Liver (tissue), 9 donors: ENCODE data around the gene UQCRFS1. TPM values are rescaled to one million over a fixed set of nuclear protein-coding genes. Genes with fewer than 3 reads are reported as not detected.
"Not testable (repeated sequence)": the region's sequence is repeated elsewhere in the genome, so short reads cannot be mapped to it uniquely, and the experiment has no call there.

Source experiments
- DNase-seq: peaks from one replicate; pipeline ENCODE4 v3.0.0-alpha.2; 2017; ENCODE audit warnings: low spot score
- H3K27ac ChIP-seq, 2 donors: one replicate each; pipeline ENCODE4 v1.7.0; 2013; ENCODE audit warnings: inconsistent platforms in 2 of 2, low read length in 2 of 2, control low read depth in 1 of 2, low read depth in 1 of 2, mild to moderate bottlenecking in 1 of 2
- H3K27me3 ChIP-seq, 4 donors: one replicate each; pipeline versions ENCODE4 v1.6.1 to v1.7.0; 2013; ENCODE audit warnings: low read length in 3 of 4, inconsistent platforms in 1 of 4, mild to moderate bottlenecking in 1 of 4, moderate library complexity in 1 of 4; ENCODE audit not compliant: control insufficient read depth in 4 of 4, insufficient read depth in 4 of 4
- H3K36me3 ChIP-seq, 4 donors: one replicate each; pipeline versions ENCODE4 v1.6.1 to v1.7.0; 2013; ENCODE audit warnings: low read length in 3 of 4, mild to moderate bottlenecking in 3 of 4, low read depth in 1 of 4, moderate library complexity in 1 of 4; ENCODE audit not compliant: control insufficient read depth in 4 of 4, insufficient read depth in 3 of 4
- H3K4me1 ChIP-seq, 4 donors: one replicate each; pipeline versions ENCODE4 v1.6.1 to v1.7.0; 2013; ENCODE audit warnings: low read length in 3 of 4, mild to moderate bottlenecking in 3 of 4, moderate library complexity in 1 of 4; ENCODE audit not compliant: control insufficient read depth in 4 of 4, insufficient read depth in 4 of 4
- H3K4me3 ChIP-seq, 3 donors: one replicate each; pipeline versions ENCODE4 v1.6.1 to v1.7.0; 2013; ENCODE audit warnings: low read length in 3 of 3, control low read depth in 1 of 3, low read depth in 1 of 3, mild to moderate bottlenecking in 1 of 3
- H3K9ac ChIP-seq, 2 donors: one replicate each; pipeline ENCODE4 v1.7.0; 2013; ENCODE audit warnings: low read length in 2 of 2, mild to moderate bottlenecking in 2 of 2, moderate library complexity in 2 of 2, control low read depth in 1 of 2, low read depth in 1 of 2
- H3K9me3 ChIP-seq, 4 donors: one replicate each; pipeline versions ENCODE4 v1.6.1 to v1.7.0; 2013; ENCODE audit warnings: low read length in 3 of 4; ENCODE audit not compliant: control insufficient read depth in 4 of 4
- ATF3 ChIP-seq: IDR thresholded peaks from 2 replicates; pipeline ENCODE4 v1.6.1; 2016; ENCODE audit warnings: antibody characterized with exemption
- EGR1 ChIP-seq, 2 donors: IDR thresholded peaks; 2 replicates each; pipeline ENCODE4 v1.6.1; 2016 to 2018; ENCODE audit warnings: antibody characterized with exemption in 2 of 2, low read depth in 2 of 2
- FOXA1 ChIP-seq: IDR thresholded peaks from 2 replicates; pipeline ENCODE4 v1.6.1; 2016; ENCODE audit warnings: antibody characterized with exemption
- FOXA2 ChIP-seq: IDR thresholded peaks from 2 replicates; pipeline ENCODE4 v1.6.1; 2016; ENCODE audit warnings: antibody characterized with exemption
- GABPA ChIP-seq, 2 donors: IDR thresholded peaks in 1 of 2; conservative IDR thresholded peaks in 1 of 2; 2 replicates each; pipeline ENCODE4 v1.6.1; 2016; ENCODE audit warnings: antibody characterized with exemption in 2 of 2, mild to moderate bottlenecking in 1 of 2, moderate library complexity in 1 of 2
- HNF4A ChIP-seq, 2 donors: conservative IDR thresholded peaks; 2 replicates each; pipeline ENCODE4 v1.6.1; 2016; ENCODE audit warnings: antibody characterized with exemption in 2 of 2, mild to moderate bottlenecking in 2 of 2
- HNF4G ChIP-seq: IDR thresholded peaks from 2 replicates; pipeline ENCODE4 v1.6.1; 2016; ENCODE audit warnings: antibody characterized with exemption
- JUND ChIP-seq, 2 donors: IDR thresholded peaks; 2 replicates each; pipeline ENCODE4 v1.6.1; 2016; ENCODE audit warnings: antibody characterized with exemption in 2 of 2
- MAX ChIP-seq: IDR thresholded peaks from 2 replicates; pipeline ENCODE4 v1.6.1; 2016; ENCODE audit warnings: antibody characterized with exemption
- NR2F2 ChIP-seq: IDR thresholded peaks from 2 replicates; pipeline ENCODE4 v1.6.1; 2016; ENCODE audit warnings: antibody characterized with exemption
- RAD21 ChIP-seq, 2 donors: IDR thresholded peaks; 2 replicates each; pipeline ENCODE4 v1.6.1; 2016; ENCODE audit warnings: antibody characterized with exemption in 2 of 2, mild to moderate bottlenecking in 2 of 2
- RXRA ChIP-seq, 2 donors: IDR thresholded peaks; 2 replicates each; pipeline ENCODE4 v1.6.1; 2017 to 2018; ENCODE audit warnings: antibody characterized with exemption in 2 of 2, mild to moderate bottlenecking in 1 of 2
- SP1 ChIP-seq: IDR thresholded peaks from 2 replicates; pipeline ENCODE4 v1.6.1; 2018; ENCODE audit warnings: antibody characterized with exemption, mild to moderate bottlenecking
- TAF1 ChIP-seq: conservative IDR thresholded peaks from 2 replicates; pipeline ENCODE4 v1.6.1; 2016; ENCODE audit warnings: antibody characterized with exemption, mild to moderate bottlenecking
- YY1 ChIP-seq: IDR thresholded peaks from 2 replicates; pipeline ENCODE4 v1.6.1; 2016; ENCODE audit warnings: antibody characterized with exemption, mild to moderate bottlenecking
- WGBS: extraction: QIAGEN DNeasy Blood & Tissue Kit; methylation state at CpG from one replicate; pipeline ENCODE4 v1.1.7; 2013; 5-methylcytosine and 5-hydroxymethylcytosine counted together
- polyA plus RNA-seq, 2 donors: library from polyadenylated mRNA; stranded (reverse) in 1 of 2; unstranded in 1 of 2; fragments of 200-250 nt in 1 of 2; fragments of >200 nt in 1 of 2; fragmentation: Nextera tagmentation in 1 of 2; extraction: Ambion mirVana in 1 of 2; gene quantifications; one replicate each; pipeline versions ENCODE4 v1.2.1 to v1.2.3, GENCODE V29; 2013 to 2015
- total RNA-seq, 2 donors: library from RNA; depleted of rRNA; stranded (reverse); fragments of >200 nt; gene quantifications; one replicate each; pipeline ENCODE4 v1.2.3, GENCODE V29; 2014
- TF ChIP-seq, protein P1 (sequence below): IDR thresholded peaks from 2 replicates; pipeline ENCODE4 v1.6.1; 2016; ENCODE audit warnings: antibody characterized with exemption, mild to moderate bottlenecking
- TF ChIP-seq, protein P2 (sequence below): IDR thresholded peaks from 2 replicates; pipeline ENCODE4 v1.6.1; 2016; ENCODE audit warnings: antibody characterized with exemption
- TF ChIP-seq, protein P3 (sequence below): fragments of 150-350 bp; IDR thresholded peaks from 2 replicates; pipeline ENCODE4 v1.5.1; 2017; ENCODE audit warnings: improper control_type of control experiment, low read depth, low read length; ENCODE audit not compliant: missing input control
- donor health status: healthy.
- donor health status: healthy.
- donor health status: healthy.
- donor health status: healthy.
- donor health status: healthy.

The UQCRFS1 gene
- total and polyA plus RNA-seq, 4 donors = 19.1 to 71.2 (median 32.7) TPM

DNA sequence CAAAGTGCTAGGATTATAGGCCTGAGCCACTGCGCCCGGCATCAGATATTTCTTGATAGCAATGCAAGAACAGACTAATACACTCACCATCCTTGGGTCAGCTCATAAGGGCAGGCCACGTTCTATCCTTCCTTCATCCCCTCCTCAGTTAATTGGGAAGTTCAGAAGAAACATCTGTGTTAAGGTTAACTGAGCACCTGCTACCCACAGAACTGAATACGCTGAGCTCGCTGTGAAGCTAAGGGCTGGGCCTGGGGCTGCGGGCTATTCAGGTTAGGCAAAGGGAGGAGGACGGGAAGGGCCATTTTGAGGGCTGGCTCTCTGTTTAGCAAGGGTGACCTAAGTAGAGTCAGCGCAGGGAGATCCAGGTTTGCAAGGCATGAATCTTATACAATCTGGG lies 43.0 kb upstream of the UQCRFS1 start:
- H3K9me3 ChIP-seq = no peaks in the 10 kb centered on the region
- H3K36me3 ChIP-seq = no peaks in the 10 kb centered on the region
- TF ChIP-seq EGR1 (IDR thresholded peaks at IDR 0.05; ENCODE audit: low read depth in 2 of 2) (no peak), FOXA2 (no peak), SP1 (no peak), YY1 (no peak), HNF4A (conservative IDR thresholded peaks at IDR 0.05) (no peak), NR2F2 (no peak), GABPA (IDR thresholded peaks at IDR 0.05 in 1 of 2, conservative IDR thresholded peaks at IDR 0.05 in 1 of 2) (no peak)
- TF ChIP-seq, protein P1, sequence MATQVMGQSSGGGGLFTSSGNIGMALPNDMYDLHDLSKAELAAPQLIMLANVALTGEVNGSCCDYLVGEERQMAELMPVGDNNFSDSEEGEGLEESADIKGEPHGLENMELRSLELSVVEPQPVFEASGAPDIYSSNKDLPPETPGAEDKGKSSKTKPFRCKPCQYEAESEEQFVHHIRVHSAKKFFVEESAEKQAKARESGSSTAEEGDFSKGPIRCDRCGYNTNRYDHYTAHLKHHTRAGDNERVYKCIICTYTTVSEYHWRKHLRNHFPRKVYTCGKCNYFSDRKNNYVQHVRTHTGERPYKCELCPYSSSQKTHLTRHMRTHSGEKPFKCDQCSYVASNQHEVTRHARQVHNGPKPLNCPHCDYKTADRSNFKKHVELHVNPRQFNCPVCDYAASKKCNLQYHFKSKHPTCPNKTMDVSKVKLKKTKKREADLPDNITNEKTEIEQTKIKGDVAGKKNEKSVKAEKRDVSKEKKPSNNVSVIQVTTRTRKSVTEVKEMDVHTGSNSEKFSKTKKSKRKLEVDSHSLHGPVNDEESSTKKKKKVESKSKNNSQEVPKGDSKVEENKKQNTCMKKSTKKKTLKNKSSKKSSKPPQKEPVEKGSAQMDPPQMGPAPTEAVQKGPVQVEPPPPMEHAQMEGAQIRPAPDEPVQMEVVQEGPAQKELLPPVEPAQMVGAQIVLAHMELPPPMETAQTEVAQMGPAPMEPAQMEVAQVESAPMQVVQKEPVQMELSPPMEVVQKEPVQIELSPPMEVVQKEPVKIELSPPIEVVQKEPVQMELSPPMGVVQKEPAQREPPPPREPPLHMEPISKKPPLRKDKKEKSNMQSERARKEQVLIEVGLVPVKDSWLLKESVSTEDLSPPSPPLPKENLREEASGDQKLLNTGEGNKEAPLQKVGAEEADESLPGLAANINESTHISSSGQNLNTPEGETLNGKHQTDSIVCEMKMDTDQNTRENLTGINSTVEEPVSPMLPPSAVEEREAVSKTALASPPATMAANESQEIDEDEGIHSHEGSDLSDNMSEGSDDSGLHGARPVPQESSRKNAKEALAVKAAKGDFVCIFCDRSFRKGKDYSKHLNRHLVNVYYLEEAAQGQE = no peak
- no peak overlapping the region for H3K27ac ChIP-seq
- no peaks in the 10 kb centered on the region for H3K4me1 ChIP-seq
- no peak overlapping the region for H3K9ac ChIP-seq
- peaks cover 0 to 3% (median 0%) of the 10 kb centered on the region in 4 donors for H3K27me3 ChIP-seq
- no peak for DNase-seq
- 93% methylated on average over 8 of the region's 8 CpGs for WGBS
- H3K4me3 ChIP-seq = no peak overlapping the region

DNA sequence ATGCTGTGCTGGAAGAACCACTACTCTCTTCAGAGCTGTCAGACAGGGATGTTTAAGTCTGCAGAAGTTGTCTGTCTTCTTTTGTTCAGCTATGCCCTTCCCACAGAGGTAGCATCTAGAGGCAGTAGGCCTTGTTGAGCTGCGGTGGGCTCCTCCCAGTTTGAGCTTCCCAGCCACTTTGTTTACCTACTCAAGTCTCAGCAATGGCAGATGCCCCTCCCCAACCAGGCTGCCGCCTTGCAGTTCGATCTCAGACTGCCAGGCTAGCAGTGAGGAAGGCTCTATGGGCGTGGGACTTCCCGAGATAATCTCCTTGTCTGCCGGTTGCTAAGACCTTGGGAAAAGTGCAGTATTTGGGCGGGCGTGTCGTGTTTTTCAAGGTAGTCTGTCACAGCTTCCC lies 42.1 kb upstream of the UQCRFS1 start:
- TF ChIP-seq MAX (no peak), JUND (IDR thresholded peaks at IDR 0.05) (no peak), HNF4A (conservative IDR thresholded peaks at IDR 0.05) (no peak), EGR1 (IDR thresholded peaks at IDR 0.05; ENCODE audit: low read depth in 2 of 2) (no peak), ATF3 (no peak), NR2F2 (no peak), RAD21 (IDR thresholded peaks at IDR 0.05) (no peak), SP1 (no peak), HNF4G (no peak), TAF1 (no peak), GABPA (IDR thresholded peaks at IDR 0.05 in 1 of 2, conservative IDR thresholded peaks at IDR 0.05 in 1 of 2) (no peak), RXRA (IDR thresholded peaks at IDR 0.05) (no peak), FOXA2 (no peak), FOXA1 (no peak), YY1 (no peak)
- TF ChIP-seq, protein P1 = no peak
- TF ChIP-seq, protein P2, sequence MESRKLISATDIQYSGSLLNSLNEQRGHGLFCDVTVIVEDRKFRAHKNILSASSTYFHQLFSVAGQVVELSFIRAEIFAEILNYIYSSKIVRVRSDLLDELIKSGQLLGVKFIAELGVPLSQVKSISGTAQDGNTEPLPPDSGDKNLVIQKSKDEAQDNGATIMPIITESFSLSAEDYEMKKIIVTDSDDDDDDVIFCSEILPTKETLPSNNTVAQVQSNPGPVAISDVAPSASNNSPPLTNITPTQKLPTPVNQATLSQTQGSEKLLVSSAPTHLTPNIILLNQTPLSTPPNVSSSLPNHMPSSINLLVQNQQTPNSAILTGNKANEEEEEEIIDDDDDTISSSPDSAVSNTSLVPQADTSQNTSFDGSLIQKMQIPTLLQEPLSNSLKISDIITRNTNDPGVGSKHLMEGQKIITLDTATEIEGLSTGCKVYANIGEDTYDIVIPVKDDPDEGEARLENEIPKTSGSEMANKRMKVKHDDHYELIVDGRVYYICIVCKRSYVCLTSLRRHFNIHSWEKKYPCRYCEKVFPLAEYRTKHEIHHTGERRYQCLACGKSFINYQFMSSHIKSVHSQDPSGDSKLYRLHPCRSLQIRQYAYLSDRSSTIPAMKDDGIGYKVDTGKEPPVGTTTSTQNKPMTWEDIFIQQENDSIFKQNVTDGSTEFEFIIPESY = no peak
- TF ChIP-seq, protein P3, sequence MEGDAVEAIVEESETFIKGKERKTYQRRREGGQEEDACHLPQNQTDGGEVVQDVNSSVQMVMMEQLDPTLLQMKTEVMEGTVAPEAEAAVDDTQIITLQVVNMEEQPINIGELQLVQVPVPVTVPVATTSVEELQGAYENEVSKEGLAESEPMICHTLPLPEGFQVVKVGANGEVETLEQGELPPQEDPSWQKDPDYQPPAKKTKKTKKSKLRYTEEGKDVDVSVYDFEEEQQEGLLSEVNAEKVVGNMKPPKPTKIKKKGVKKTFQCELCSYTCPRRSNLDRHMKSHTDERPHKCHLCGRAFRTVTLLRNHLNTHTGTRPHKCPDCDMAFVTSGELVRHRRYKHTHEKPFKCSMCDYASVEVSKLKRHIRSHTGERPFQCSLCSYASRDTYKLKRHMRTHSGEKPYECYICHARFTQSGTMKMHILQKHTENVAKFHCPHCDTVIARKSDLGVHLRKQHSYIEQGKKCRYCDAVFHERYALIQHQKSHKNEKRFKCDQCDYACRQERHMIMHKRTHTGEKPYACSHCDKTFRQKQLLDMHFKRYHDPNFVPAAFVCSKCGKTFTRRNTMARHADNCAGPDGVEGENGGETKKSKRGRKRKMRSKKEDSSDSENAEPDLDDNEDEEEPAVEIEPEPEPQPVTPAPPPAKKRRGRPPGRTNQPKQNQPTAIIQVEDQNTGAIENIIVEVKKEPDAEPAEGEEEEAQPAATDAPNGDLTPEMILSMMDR = no peak
- Histone ChIP-seq H3K9me3 (no peaks in the 10 kb centered on the region), H3K27ac (no peak overlapping the region), H3K36me3 (no peaks in the 10 kb centered on the region), H3K4me1 (no peaks in the 10 kb centered on the region), H3K4me3 (no peak overlapping the region), H3K27me3 (peaks cover 0 to 3% (median 0%) of the 10 kb centered on the region in 4 donors), H3K9ac (no peak overlapping the region)
- no peak for DNase-seq
- 66% methylated on average over 9 of the region's 9 CpGs for whole genome bisulfite sequencing

DNA sequence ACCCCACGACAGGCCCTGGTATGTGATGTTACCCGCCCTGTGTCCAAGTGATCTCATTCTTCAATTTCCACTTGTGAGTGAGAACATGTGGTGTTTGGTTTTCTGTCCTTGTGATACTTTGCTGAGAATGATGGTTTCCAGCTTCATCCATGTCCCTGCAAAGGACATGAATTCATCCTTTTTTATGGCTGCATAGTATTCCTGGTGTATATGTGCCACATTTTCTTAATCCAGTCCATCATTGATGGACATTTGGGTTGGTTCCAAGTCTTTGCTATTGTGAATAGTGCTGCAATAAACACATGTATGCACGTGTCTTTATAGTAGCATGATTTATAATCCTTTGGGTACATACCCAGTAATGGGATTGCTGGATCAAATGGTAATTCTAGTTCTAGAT lies 36.8 kb upstream of the UQCRFS1 start:
- not testable (repeated sequence) for H3K36me3 ChIP-seq, H3K27me3 ChIP-seq, H3K4me1 ChIP-seq, H3K9ac ChIP-seq, H3K4me3 ChIP-seq, H3K27ac ChIP-seq, DNase-seq, H3K9me3 ChIP-seq
- 83% methylated on average over 3 of the region's 3 CpGs for WGBS
